Measurements from ENCODE around the gene GTF2F1. TPM values are rescaled to one million over a fixed set of nuclear protein-coding genes. Genes with fewer than 3 reads are reported as not detected.
A peak's percentile ranks its signal among the peaks of the same experiment; 100 is the strongest.

Gene GTF2F1
- polyA plus RNA-seq, 1 of the 3 experiments (the other 2 are of a cell fraction) = 104 TPM

DNA sequence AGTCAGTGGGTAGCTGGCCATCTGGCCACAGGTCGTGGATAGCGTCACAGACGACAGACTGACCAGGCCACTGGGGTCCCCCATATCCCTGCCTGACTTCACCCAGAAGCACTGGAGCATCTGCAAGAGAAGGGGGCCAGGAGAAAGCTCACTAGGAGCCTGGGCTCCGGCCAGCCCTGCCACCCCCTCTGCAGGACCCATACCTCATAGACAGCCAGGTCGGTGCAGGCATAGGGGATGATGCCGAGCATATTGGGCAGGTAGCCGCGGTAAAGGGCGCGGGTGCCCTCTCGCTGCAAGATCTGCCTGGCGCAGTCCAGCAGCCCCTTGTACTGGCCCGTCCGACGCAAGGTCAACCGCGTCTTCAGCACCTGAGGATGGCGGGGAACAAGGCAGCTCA, 34.2 kb upstream of the GTF2F1 start:
- Histone ChIP-seq H2AFZ (ENCODE audit: low read depth) (no peak overlapping the region), H3K36me3 (replicated peaks in 1 of 2; ENCODE audit: control insufficient read depth in 1 of 2, insufficient read depth in 2 of 2, low read length in 1 of 2) (peaks cover 0 to 4% of the 10 kb centered on the region in 2 experiments), H3F3A (replicated peaks; ENCODE audit: insufficient read depth) (peaks cover 6% of the 10 kb centered on the region), H3K27ac (ENCODE audit: low read depth in 2 of 2, low read length in 1 of 2) (no peak overlapping the region), H3K9me3 (no peaks in the 10 kb centered on the region), H3K4me2 (no peak overlapping the region), H4K20me1 (ENCODE audit: insufficient read depth) (peaks cover 19% of the 10 kb centered on the region), H3K79me2 (ENCODE audit: insufficient read depth) (peaks cover 20% of the 10 kb centered on the region), H3K4me1 (ENCODE audit: control insufficient read depth in 1 of 2, insufficient read depth in 2 of 2, low read depth in 1 of 2, low read length in 1 of 2) (peaks cover 10 to 15% of the 10 kb centered on the region in 2 experiments; a peak in 2 of 4 replicates), H3K4me3 (ENCODE audit: low read depth in 2 of 2, low read length in 1 of 2) (no peak overlapping the region), H3K9ac (no peak overlapping the region), H3K9me2 (no peaks in the 10 kb centered on the region), H3K27me3 (ENCODE audit: insufficient read depth) (no peaks in the 10 kb centered on the region)
- TF ChIP-seq YY1 (IDR thresholded peaks at IDR 0.05; ENCODE audit: low read depth) (no peak), SIN3A (IDR thresholded peaks at IDR 0.05; ENCODE audit: borderline replicate concordance, low read depth, low read length) (no peak)
- TF ChIP-seq, protein P1, sequence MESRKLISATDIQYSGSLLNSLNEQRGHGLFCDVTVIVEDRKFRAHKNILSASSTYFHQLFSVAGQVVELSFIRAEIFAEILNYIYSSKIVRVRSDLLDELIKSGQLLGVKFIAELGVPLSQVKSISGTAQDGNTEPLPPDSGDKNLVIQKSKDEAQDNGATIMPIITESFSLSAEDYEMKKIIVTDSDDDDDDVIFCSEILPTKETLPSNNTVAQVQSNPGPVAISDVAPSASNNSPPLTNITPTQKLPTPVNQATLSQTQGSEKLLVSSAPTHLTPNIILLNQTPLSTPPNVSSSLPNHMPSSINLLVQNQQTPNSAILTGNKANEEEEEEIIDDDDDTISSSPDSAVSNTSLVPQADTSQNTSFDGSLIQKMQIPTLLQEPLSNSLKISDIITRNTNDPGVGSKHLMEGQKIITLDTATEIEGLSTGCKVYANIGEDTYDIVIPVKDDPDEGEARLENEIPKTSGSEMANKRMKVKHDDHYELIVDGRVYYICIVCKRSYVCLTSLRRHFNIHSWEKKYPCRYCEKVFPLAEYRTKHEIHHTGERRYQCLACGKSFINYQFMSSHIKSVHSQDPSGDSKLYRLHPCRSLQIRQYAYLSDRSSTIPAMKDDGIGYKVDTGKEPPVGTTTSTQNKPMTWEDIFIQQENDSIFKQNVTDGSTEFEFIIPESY (IDR thresholded peaks at IDR 0.05; ENCODE audit: borderline replicate concordance, low read depth) = no peak
- 97% methylated on average over 6 of the region's 18 CpGs for WGBS (ENCODE audit: low lambda C conversion rate)
- CTCF ChIA-PET = interaction anchor here (1.5 kb wide), 1 partner anchor 9 kb away, joined by 4 read pairs; no protein-coding TSS in a partner anchor
- DNase-seq = no peak
- POLR2A ChIA-PET = no interaction called here

DNA sequence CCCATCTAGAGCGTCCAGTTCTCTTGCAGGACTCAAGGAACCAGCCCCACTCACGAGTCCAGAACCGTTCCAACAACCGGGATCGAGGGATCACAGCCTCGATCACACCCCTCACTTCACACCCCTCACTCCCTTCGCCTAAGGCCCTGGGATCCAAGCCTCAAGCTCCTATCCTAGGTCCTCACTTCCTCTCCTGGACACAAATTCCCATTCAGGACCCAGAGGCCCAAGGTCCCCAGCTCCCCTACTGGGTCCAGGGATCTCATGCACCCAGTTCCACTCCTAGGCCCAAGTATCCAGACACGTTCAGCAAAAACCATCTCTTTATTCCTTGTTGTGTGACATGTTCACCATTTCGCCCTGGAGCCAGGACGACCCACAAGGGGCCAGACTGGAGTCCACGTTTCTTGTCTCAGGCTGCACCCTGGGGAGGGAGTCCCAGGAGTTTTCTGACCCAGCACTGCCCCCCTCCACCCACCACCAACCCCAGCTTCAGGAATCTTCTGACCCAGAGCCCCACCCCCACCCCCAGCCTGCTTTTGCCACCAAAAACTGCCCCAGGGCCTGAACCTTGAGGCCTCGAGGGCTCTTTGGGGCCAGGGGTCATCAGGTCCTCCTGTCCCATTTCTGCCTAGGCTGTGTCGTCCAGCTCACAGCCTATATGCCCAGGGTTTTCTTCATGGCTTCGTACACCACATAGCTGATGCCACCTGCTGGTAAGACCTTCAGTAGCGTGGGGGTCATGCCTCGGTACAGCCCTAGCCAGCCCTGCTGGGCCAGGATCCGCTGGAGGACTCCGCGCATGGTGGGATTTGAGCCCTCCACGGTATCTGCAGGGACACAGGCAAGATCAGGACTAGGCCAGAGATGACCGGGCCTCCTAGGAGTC, 33.0 kb upstream of the GTF2F1 start:
- TF ChIP-seq RXRA (IDR thresholded peaks at IDR 0.05; ENCODE audit: borderline replicate concordance, low read depth) = no peak
- TF ChIP-seq, protein P2, sequence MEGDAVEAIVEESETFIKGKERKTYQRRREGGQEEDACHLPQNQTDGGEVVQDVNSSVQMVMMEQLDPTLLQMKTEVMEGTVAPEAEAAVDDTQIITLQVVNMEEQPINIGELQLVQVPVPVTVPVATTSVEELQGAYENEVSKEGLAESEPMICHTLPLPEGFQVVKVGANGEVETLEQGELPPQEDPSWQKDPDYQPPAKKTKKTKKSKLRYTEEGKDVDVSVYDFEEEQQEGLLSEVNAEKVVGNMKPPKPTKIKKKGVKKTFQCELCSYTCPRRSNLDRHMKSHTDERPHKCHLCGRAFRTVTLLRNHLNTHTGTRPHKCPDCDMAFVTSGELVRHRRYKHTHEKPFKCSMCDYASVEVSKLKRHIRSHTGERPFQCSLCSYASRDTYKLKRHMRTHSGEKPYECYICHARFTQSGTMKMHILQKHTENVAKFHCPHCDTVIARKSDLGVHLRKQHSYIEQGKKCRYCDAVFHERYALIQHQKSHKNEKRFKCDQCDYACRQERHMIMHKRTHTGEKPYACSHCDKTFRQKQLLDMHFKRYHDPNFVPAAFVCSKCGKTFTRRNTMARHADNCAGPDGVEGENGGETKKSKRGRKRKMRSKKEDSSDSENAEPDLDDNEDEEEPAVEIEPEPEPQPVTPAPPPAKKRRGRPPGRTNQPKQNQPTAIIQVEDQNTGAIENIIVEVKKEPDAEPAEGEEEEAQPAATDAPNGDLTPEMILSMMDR (IDR thresholded peaks at IDR 0.05) = peak; percentile 21; the same call in 1 of the 2 replicates
- 94% methylated on average over 21 of the region's 21 CpGs for WGBS (ENCODE audit: low lambda C conversion rate)
- Histone ChIP-seq H2AFZ (ENCODE audit: low read depth) (peak overlapping the region; percentile 85; the same call in 1 of the 2 replicates), H3K4me3 (ENCODE audit: low read depth in 2 of 2, low read length in 1 of 2) (peak overlapping the region in 1 of 2 experiments; percentile 20; a peak in 2 of 4 replicates), H3K9ac (no peak overlapping the region), H3K27me3 (ENCODE audit: insufficient read depth) (no peaks in the 10 kb centered on the region), H3K9me2 (no peaks in the 10 kb centered on the region), H3K79me2 (ENCODE audit: insufficient read depth) (peaks cover 32% of the 10 kb centered on the region), H3K4me2 (peak overlapping the region; percentile 49), H3K4me1 (ENCODE audit: control insufficient read depth in 1 of 2, insufficient read depth in 2 of 2, low read depth in 1 of 2, low read length in 1 of 2) (peaks cover 10 to 15% of the 10 kb centered on the region in 2 experiments; a peak in 2 of 4 replicates), H3F3A (replicated peaks; ENCODE audit: insufficient read depth) (peaks cover 6% of the 10 kb centered on the region), H3K9me3 (no peaks in the 10 kb centered on the region), H3K36me3 (replicated peaks in 1 of 2; ENCODE audit: control insufficient read depth in 1 of 2, insufficient read depth in 2 of 2, low read length in 1 of 2) (peaks cover 0 to 14% of the 10 kb centered on the region in 2 experiments), H3K27ac (ENCODE audit: low read depth in 2 of 2, low read length in 1 of 2) (peak overlapping the region; percentile 61 to 78; a peak in 3 of 4 replicates), H4K20me1 (ENCODE audit: insufficient read depth) (peaks cover 31% of the 10 kb centered on the region)
- ChIA-PET CTCF (interaction anchor here (0.8 to 1.6 kb wide), 3 partner anchors 10 to 76 kb away, joined by 3 to 4 read pairs (median 3); partner anchors contain the start of gene TUBB4A), POLR2A (interaction anchor here (1.0 to 1.6 kb wide), 2 partner anchors 33 to 53 kb away, joined by 4 to 8 read pairs; partner anchors contain the start of genes ALKBH7 and GTF2F1)
- DNase-seq = peak; percentile 27
